Measurements from ENCODE around the gene CCDC88C. TPM values are rescaled to one million over a fixed set of nuclear protein-coding genes. Genes with fewer than 3 reads are reported as not detected.

CCDC88C gene
- total RNA-seq, 2 experiments from 2014 or later, result 137 to 253 TPM

GRCh38 chr14:91365552-91365951 is 52.1 kb downstream of the CCDC88C start:
- TF ChIP-seq CTCF (conservative IDR thresholded peaks at IDR 0.05; ENCODE audit: low read length) (no peak), EZH2phosphoT487 (IDR thresholded peaks at IDR 0.05; ENCODE audit: borderline replicate concordance, low read depth, low read length) (no peak)
- Histone ChIP-seq H3K4me3 (ENCODE audit: low read depth, low read length, poor library complexity, severe bottlenecking) (peak overlapping the region; percentile 47), H3K9me3 (ENCODE audit: low read length) (no peaks in the 10 kb centered on the region), H3K27ac (ENCODE audit: low read depth, low read length, poor library complexity, severe bottlenecking) (peak overlapping the region; percentile 94), H2AFZ (ENCODE audit: low read length) (no peak overlapping the region), H3K36me3 (ENCODE audit: insufficient read depth, low read length) (peaks cover 20% of the 10 kb centered on the region; the same call in 1 of the 2 replicates), H3K4me2 (ENCODE audit: low read length) (peak overlapping the region; percentile 87), H3K9me2 (ENCODE audit: insufficient read depth, low read length) (no peaks in the 10 kb centered on the region), H3K4me1 (ENCODE audit: insufficient read depth, low read length, poor library complexity, severe bottlenecking) (peaks cover 100% of the 10 kb centered on the region), H3K79me2 (ENCODE audit: insufficient read depth, low read depth, low read length) (peaks cover 94% of the 10 kb centered on the region), H4K20me1 (ENCODE audit: insufficient read depth, low read length) (no peaks in the 10 kb centered on the region)
- ChIA-PET CTCF (ENCODE audit: unreplicated experiment) (interaction anchor here (1.0 to 1.1 kb wide), 2 partner anchors 9 to 11 kb away, joined by 3 to 4 read pairs; no protein-coding TSS in a partner anchor), POLR2A (interaction anchor here (1.2 to 18.1 kb wide), 5 partner anchors 9 to 52 kb away, joined by 3 to 311 read pairs (median 7); partner anchors contain the start of gene CCDC88C)
- no peak for DNase-seq (ENCODE audit: low spot score)
- intact Hi-C loops (cut with micrococcal nuclease; ENCODE audit: unreplicated experiment), result loop anchor here (2.0 kb wide), 1 partner anchor 51 kb away; the partner anchor contains the start of gene CCDC88C
- no TSS peak for BruUV-seq (replicated peaks)

GRCh38 chr14:91364524-91365270 is 52.9 kb downstream of the CCDC88C start:
- no peaks in the 10 kb centered on the region for H4K20me1 ChIP-seq (ENCODE audit: insufficient read depth, low read length)

GRCh38 chr14:91363776-91364523 is 53.7 kb downstream of the CCDC88C start:
- ChIA-PET CTCF (ENCODE audit: unreplicated experiment) (interaction anchor here (0.9 to 1.1 kb wide), 2 partner anchors 14 to 34 kb away, joined by 6 read pairs; no protein-coding TSS in a partner anchor), POLR2A (interaction anchor here (0.6 to 18.1 kb wide), 4 partner anchors 8 to 733 kb away, joined by 3 to 311 read pairs (median 7); no protein-coding TSS in a partner anchor)
- peaks cover 94% of the 10 kb centered on the region for H3K79me2 ChIP-seq (ENCODE audit: insufficient read depth, low read depth, low read length)
- TF ChIP-seq EZH2phosphoT487 (IDR thresholded peaks at IDR 0.05; ENCODE audit: borderline replicate concordance, low read depth, low read length) (no peak), CTCF (conservative IDR thresholded peaks at IDR 0.05; ENCODE audit: low read length) (peak; percentile 50)
- H3K4me3 ChIP-seq (ENCODE audit: low read depth, low read length, poor library complexity, severe bottlenecking), result peak overlapping the region; percentile 47
- H4K20me1 ChIP-seq (ENCODE audit: insufficient read depth, low read length), result no peaks in the 10 kb centered on the region
- H3K27ac ChIP-seq (ENCODE audit: low read depth, low read length, poor library complexity, severe bottlenecking), result peak overlapping the region; percentile 94
- intact Hi-C loops (cut with micrococcal nuclease; ENCODE audit: unreplicated experiment), result loop anchor here (1.0 to 2.0 kb wide), 2 partner anchors 8 to 53 kb away; partner anchors contain the start of gene CCDC88C
- DNase-seq (ENCODE audit: low spot score), result peak; percentile 94
- H3K4me1 ChIP-seq (ENCODE audit: insufficient read depth, low read length, poor library complexity, severe bottlenecking), result peaks cover 100% of the 10 kb centered on the region
- no peaks in the 10 kb centered on the region for H3K9me3 ChIP-seq (ENCODE audit: low read length)
- H3K9me2 ChIP-seq (ENCODE audit: insufficient read depth, low read length), result no peaks in the 10 kb centered on the region
- no peak overlapping the region for H2AFZ ChIP-seq (ENCODE audit: low read length)
- peak overlapping the region; percentile 87 for H3K4me2 ChIP-seq (ENCODE audit: low read length)
- peaks cover 28% of the 10 kb centered on the region for H3K36me3 ChIP-seq (ENCODE audit: insufficient read depth, low read length)
- BruUV-seq (replicated peaks), result no TSS peak

More at GRCh38 chr14:91364524-91365270, 52.9 kb downstream of the CCDC88C start:
- DNase-seq (ENCODE audit: low spot score), result no peak
- Histone ChIP-seq H3K4me3 (ENCODE audit: low read depth, low read length, poor library complexity, severe bottlenecking) (peak overlapping the region; percentile 47), H3K9me3 (ENCODE audit: low read length) (no peaks in the 10 kb centered on the region), H3K79me2 (ENCODE audit: insufficient read depth, low read depth, low read length) (peaks cover 94% of the 10 kb centered on the region), H3K36me3 (ENCODE audit: insufficient read depth, low read length) (peaks cover 20% of the 10 kb centered on the region), H2AFZ (ENCODE audit: low read length) (no peak overlapping the region), H3K4me2 (ENCODE audit: low read length) (peak overlapping the region; percentile 87), H3K27ac (ENCODE audit: low read depth, low read length, poor library complexity, severe bottlenecking) (peak overlapping the region; percentile 94), H3K9me2 (ENCODE audit: insufficient read depth, low read length) (no peaks in the 10 kb centered on the region), H3K4me1 (ENCODE audit: insufficient read depth, low read length, poor library complexity, severe bottlenecking) (peaks cover 100% of the 10 kb centered on the region)
- ChIA-PET POLR2A (interaction anchor here (1.2 to 18.1 kb wide), 6 partner anchors 9 to 53 kb away, joined by 3 to 311 read pairs (median 6); partner anchors contain the start of gene CCDC88C), CTCF (ENCODE audit: unreplicated experiment) (interaction anchor here (0.8 to 1.1 kb wide), 5 partner anchors 9 to 34 kb away, joined by 3 to 6 read pairs (median 4); no protein-coding TSS in a partner anchor)
- intact Hi-C loops (cut with micrococcal nuclease; ENCODE audit: unreplicated experiment), result loop anchor here (1.0 to 2.0 kb wide), 2 partner anchors 8 to 52 kb away; partner anchors contain the start of gene CCDC88C
- TF ChIP-seq EZH2phosphoT487 (IDR thresholded peaks at IDR 0.05; ENCODE audit: borderline replicate concordance, low read depth, low read length), result no peak
- no TSS peak for BruUV-seq (replicated peaks)

All from OCI-LY7 (cell line).